DND-41 (cell line): ENCODE results near the gene NDUFA13.

Experiments used
- ATAC-seq: fragments of 200-7000 bp; cut with Tn5 transposase; 3 replicates; pipeline ENCODE4 v1.9.1; 2021; ENCODE audit warnings: low read depth; ENCODE audit not compliant: insufficient read depth
- DNase-seq: peaks from one replicate; pipeline ENCODE4 v3.0.0-alpha.2; 2020
- H2AFZ ChIP-seq: 2 replicates; pipeline ENCODE4 v1.6.0; 2012; ENCODE audit warnings: low read depth, low read length
- H3K27ac ChIP-seq: 2 replicates; pipeline ENCODE4 v1.5.1; 2012; ENCODE audit warnings: low read length, inconsistent platforms
- H3K27me3 ChIP-seq: fragments of 200-600 bp; sonication (generic); 2 replicates; pipeline ENCODE4 v1.6.0; 2012; ENCODE audit warnings: low read length, mild to moderate bottlenecking, inconsistent platforms; ENCODE audit not compliant: insufficient read depth, poor library complexity
- H3K36me3 ChIP-seq: 2 replicates; pipeline ENCODE4 v1.5.1; 2012; ENCODE audit warnings: low read length, inconsistent platforms; ENCODE audit not compliant: insufficient read depth
- H3K4me1 ChIP-seq: 2 replicates; pipeline ENCODE4 v1.5.1; 2012; ENCODE audit warnings: mild to moderate bottlenecking, low read length; ENCODE audit not compliant: insufficient read depth
- H3K4me2 ChIP-seq: 2 replicates; pipeline ENCODE4 v1.6.0; 2012; ENCODE audit warnings: mild to moderate bottlenecking, moderate library complexity, low read length, inconsistent platforms; ENCODE audit not compliant: insufficient read depth
- H3K4me3 ChIP-seq, 2 experiments: fragments of 200-600 bp in 1 of 2; shearing (Covaris generic) in 1 of 2; 2 replicates each; pipeline ENCODE4 v1.5.1; 2012 to 2016; ENCODE audit warnings: inconsistent platforms in 2 of 2, low read length in 2 of 2, mild to moderate bottlenecking in 2 of 2, low read depth in 1 of 2, moderate library complexity in 1 of 2
- H3K79me2 ChIP-seq: 2 replicates; pipeline ENCODE4 v1.6.0; 2012; ENCODE audit warnings: low read length, inconsistent platforms; ENCODE audit not compliant: insufficient read depth
- H3K9ac ChIP-seq: 2 replicates; pipeline ENCODE4 v1.6.0; 2012; ENCODE audit warnings: low read depth, mild to moderate bottlenecking, inconsistent platforms, low read length, moderate library complexity
- H3K9me3 ChIP-seq: 2 replicates; pipeline ENCODE4 v1.5.1; 2012; ENCODE audit warnings: low read length, moderate library complexity, mild to moderate bottlenecking, inconsistent platforms; ENCODE audit not compliant: insufficient read depth, severe bottlenecking
- H4K20me1 ChIP-seq: 2 replicates; pipeline ENCODE4 v1.6.0; 2012; ENCODE audit warnings: low read length; ENCODE audit not compliant: insufficient read depth
- CTCF ChIP-seq: IDR thresholded peaks from 2 replicates; pipeline ENCODE4 v1.5.1; 2012; ENCODE audit warnings: borderline replicate concordance, low read length, moderate library complexity, mild to moderate bottlenecking; ENCODE audit not compliant: poor library complexity, severe bottlenecking; ENCODE audit errors: extremely low read depth
- EZH2 ChIP-seq: IDR thresholded peaks from 3 replicates; pipeline ENCODE4 v1.6.1; 2012; ENCODE audit warnings: borderline replicate concordance, low read depth, mild to moderate bottlenecking, moderate library complexity, low read length, inconsistent platforms; ENCODE audit not compliant: severe bottlenecking

Gene NDUFA13

DNA sequence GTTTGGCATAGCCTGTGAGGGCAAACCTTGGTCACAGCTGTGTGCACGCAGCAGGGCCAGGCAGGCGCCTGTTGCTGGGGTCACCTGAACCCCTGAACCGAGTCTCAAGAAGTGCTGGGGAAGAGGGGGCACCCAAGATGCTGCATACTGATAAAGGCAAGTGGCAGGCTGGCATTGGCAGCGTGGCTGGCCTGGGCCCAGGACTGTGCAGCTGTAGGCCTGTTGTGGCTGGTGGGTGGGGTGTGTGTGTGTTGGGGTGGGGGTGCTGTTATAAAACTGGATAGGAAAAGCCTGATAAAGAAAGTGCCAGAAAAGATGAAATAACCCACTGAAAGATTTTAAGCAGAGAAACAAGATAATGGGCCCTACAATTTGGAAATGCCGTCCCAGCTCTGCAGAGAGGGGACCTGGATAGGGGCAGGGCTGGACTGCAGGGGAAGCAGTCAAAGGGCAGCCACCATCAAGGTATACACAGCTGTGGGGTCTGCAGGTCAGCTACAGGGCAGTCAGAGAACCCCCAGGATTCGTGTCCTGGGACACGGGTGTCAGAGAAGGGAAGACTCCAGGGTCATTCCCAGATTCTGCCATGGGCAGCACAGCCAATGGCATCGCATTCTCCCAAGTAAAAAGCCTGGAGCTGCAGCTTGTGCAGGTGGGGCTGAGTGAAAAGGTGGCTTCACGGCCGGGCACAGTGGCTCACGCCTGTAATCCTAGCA lies 55.2 kb downstream of the NDUFA13 start:
- no peak for TF ChIP-seq CTCF
- no peak for TF ChIP-seq EZH2
- no peak for ATAC-seq

GRCh38 chr19:19575411-19575810 lies 59.4 kb downstream of the NDUFA13 start:
- DNase-seq (no peak), ATAC-seq (no peak)
- H3K9ac ChIP-seq: no peak overlapping the region
- no peak overlapping the region for H3K4me2 ChIP-seq
- H3K36me3 ChIP-seq: peaks cover 2% of the 10 kb centered on the region
- no peak overlapping the region for H2AFZ ChIP-seq
- H3K4me3 ChIP-seq: no peak overlapping the region
- TF ChIP-seq CTCF (no peak), EZH2 (no peak)
- no peaks in the 10 kb centered on the region for H4K20me1 ChIP-seq
- no peak overlapping the region for H3K27ac ChIP-seq
- H3K79me2 ChIP-seq: no peaks in the 10 kb centered on the region
- H3K27me3 ChIP-seq: no peaks in the 10 kb centered on the region
- no peaks in the 10 kb centered on the region for H3K4me1 ChIP-seq
- H3K9me3 ChIP-seq: no peaks in the 10 kb centered on the region

More for the DNA sequence above, 55.2 kb downstream of the NDUFA13 start:
- Histone ChIP-seq H3K4me1 (no peaks in the 10 kb centered on the region), H2AFZ (no peak overlapping the region), H3K9me3 (no peaks in the 10 kb centered on the region), H3K27me3 (no peaks in the 10 kb centered on the region), H3K36me3 (peaks cover 28% of the 10 kb centered on the region), H3K79me2 (no peaks in the 10 kb centered on the region), H3K4me2 (no peak overlapping the region), H3K9ac (no peak overlapping the region), H3K4me3 (no peak overlapping the region), H4K20me1 (no peaks in the 10 kb centered on the region), H3K27ac (no peak overlapping the region)
- no peak for DNase-seq
